IPS-18c (cell line): ENCODE data around the gene PPP2R5E.

Experiments
- H3K4me3 ChIP-seq: 2 replicates; pipeline ENCODE4 v1.7.0; 2013; ENCODE audit warnings: low read depth, mild to moderate bottlenecking, low read length, moderate library complexity; ENCODE audit not compliant: insufficient read depth
- H3K9me3 ChIP-seq: one replicate; pipeline ENCODE4 v1.6.1; 2013; ENCODE audit warnings: mild to moderate bottlenecking, low read length, moderate library complexity; ENCODE audit not compliant: control insufficient read depth, insufficient read depth

The PPP2R5E gene

GRCh38 chr14:63423889-63424288 lies 119.3 kb downstream of the PPP2R5E start:
- Histone ChIP-seq H3K4me3 (no peak overlapping the region), H3K9me3 (no peaks in the 10 kb centered on the region)

GRCh38 chr14:63423381-63423780 lies 119.8 kb downstream of the PPP2R5E start:
- no peaks in the 10 kb centered on the region for H3K9me3 ChIP-seq
- no peak overlapping the region for H3K4me3 ChIP-seq

DNA sequence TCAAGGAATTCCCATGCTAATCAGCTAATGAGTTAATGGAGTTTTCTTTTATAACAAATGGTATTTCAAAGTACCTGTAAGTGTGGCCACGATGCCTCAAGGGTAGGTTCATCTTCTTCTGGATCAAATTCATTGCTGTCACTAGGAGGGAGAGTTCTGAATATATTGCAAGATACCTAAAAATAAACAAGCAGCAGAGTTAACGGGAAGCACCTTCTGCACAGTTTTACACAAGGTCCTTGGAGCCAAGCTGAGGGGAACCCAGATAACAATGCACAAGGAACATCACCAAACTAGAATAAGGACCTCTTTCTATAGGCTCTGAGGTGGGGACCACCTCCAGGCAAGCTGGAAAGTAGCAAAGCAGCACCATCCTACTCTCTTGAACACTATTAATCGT lies 121.3 kb downstream of the PPP2R5E start:
- H3K9me3 ChIP-seq: no peaks in the 10 kb centered on the region

DNA sequence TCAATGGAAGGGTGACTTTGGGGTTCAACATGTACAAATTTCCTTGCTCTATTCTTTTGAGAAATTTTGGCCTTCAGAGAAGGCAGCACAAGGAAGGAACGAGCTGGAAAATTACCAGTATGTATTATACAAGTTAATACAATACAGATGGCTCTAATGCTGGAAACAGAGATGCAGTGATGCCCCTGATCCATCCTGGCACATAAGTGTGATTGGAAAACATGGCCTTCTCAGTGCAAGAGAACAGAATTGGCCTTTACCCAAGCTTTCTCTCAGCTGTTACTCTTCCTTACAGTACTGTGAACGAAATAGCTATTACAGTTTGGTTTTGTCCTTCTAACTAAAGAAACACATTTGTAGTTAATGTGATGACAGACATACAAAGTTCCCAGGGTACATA lies 122.0 kb downstream of the PPP2R5E start:
- no peaks in the 10 kb centered on the region for H3K9me3 ChIP-seq
- no peak overlapping the region for H3K4me3 ChIP-seq

More for the DNA sequence above, 121.3 kb downstream of the PPP2R5E start:
- no peak overlapping the region for H3K4me3 ChIP-seq

- no peaks in the 10 kb centered on the region for H3K9me3 ChIP-seq
- H3K4me3 ChIP-seq: no peak overlapping the region
Observed at GRCh38 chr14:63418020-63418419, 125.2 kb downstream of the PPP2R5E start.

GRCh38 chr14:63413009-63413408 lies 130.2 kb downstream of the PPP2R5E start:
- no peak overlapping the region for H3K4me3 ChIP-seq

DNA sequence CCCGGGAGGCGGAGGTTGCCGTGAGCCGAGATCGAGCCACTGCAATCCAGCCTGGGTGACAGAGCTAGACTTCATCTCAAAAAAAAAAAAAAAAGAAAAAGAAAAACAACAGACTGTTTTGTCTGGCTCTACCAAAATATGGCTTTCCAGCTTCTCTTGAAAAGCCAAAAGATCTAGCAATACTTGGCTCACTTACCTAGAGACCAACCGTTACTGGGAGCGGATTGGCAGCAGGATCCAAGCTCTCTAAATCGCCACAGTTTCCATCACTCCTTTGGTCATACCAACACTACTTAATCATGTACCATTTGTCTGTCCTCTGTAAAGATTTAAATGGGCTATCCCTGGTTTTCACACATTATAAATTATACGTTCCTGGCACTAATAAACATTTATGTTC lies 136.8 kb downstream of the PPP2R5E start:
- H3K4me3 ChIP-seq: no peak overlapping the region
- H3K9me3 ChIP-seq: no peaks in the 10 kb centered on the region

More at GRCh38 chr14:63413009-63413408, 130.2 kb downstream of the PPP2R5E start:
- H3K9me3 ChIP-seq: no peaks in the 10 kb centered on the region

GRCh38 chr14:63405715-63406114 lies 137.5 kb downstream of the PPP2R5E start:
- H3K9me3 ChIP-seq: no peaks in the 10 kb centered on the region
- H3K4me3 ChIP-seq: no peak overlapping the region

GRCh38 chr14:63404906-63405305 lies 138.3 kb downstream of the PPP2R5E start:
- Histone ChIP-seq H3K4me3 (no peak overlapping the region), H3K9me3 (no peaks in the 10 kb centered on the region)

DNA sequence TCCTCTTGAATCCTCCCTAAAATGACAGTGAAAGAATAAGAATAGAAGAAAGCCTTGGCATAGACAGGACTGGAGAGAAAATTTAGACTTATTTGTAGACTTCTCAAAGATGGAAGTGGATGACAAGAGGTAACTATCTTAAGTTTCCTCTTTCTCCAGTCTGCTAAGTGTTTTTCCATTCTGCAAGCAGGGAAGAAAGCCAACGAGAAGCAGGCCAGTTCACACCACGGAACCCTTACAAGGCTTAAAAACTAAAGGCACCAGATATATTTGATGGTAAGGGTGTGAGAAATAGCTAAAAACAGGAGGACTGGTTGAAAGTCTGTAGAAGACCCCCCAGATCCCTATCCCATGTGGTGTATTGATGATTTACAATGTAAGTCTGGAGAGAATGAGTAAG lies 141.5 kb downstream of the PPP2R5E start:
- no peaks in the 10 kb centered on the region for H3K9me3 ChIP-seq
- H3K4me3 ChIP-seq: no peak overlapping the region

DNA sequence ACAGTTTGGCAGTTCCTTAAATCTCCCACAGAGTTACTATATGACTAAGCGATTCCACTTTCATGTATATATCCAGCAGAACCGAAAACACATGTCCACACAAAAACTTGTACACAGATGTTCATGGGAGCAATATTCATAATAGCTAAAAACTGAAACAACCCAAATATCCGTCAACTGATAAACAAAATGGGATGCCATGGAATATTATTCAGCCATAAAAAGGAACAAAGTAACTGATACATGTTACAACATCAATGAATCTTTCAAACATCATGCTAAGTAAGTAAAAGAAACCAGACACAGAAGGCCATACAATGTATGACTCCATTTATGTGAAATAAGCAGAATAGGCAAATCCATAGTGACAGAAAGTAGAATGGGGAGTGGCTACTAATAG lies 144.2 kb downstream of the PPP2R5E start:
- Histone ChIP-seq H3K4me3 (no peak overlapping the region), H3K9me3 (no peaks in the 10 kb centered on the region)

- no peak overlapping the region for H3K4me3 ChIP-seq
- H3K9me3 ChIP-seq: no peaks in the 10 kb centered on the region
Observed at GRCh38 chr14:63394841-63395240, 148.3 kb downstream of the PPP2R5E start.

DNA sequence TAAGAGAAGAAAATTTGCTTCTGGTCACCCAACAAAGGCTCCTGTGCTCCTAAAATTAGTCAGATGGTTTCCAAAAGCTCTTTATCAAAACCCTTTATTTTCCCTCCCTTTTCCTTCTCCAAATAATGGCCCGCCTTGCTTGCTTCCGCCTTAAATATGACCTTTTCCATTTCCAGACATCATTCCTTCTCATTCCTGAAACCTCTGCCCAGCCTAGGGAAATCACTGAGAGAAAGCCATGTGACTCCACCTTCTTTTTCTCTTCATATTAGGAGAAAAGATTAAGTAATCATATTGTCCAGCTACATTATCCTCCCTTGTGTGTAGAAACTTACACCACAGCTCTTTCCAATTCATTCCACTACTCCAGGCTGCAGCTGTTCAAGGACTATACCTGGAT lies 148.7 kb downstream of the PPP2R5E start:
- Histone ChIP-seq H3K4me3 (no peak overlapping the region), H3K9me3 (no peaks in the 10 kb centered on the region)

DNA sequence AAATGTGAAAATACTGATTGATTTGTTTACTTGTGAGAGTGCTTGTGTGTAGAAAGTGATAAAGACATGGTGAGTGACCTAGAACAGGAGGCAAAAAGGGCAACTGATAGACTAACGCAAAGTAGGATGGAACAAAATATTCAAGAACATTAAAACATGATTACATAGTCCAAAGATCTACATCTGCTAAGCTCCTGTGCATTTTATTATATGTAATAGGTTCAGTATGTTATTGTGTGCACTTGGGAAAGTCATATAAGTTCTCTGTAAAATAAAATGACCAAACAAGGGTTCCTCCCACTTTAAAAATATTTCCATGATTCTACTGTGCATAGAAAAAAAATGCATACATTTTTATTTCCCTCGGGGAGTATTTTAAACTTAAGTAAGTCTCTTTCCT lies 150.2 kb downstream of the PPP2R5E start:
- no peaks in the 10 kb centered on the region for H3K9me3 ChIP-seq
- H3K4me3 ChIP-seq: no peak overlapping the region

DNA sequence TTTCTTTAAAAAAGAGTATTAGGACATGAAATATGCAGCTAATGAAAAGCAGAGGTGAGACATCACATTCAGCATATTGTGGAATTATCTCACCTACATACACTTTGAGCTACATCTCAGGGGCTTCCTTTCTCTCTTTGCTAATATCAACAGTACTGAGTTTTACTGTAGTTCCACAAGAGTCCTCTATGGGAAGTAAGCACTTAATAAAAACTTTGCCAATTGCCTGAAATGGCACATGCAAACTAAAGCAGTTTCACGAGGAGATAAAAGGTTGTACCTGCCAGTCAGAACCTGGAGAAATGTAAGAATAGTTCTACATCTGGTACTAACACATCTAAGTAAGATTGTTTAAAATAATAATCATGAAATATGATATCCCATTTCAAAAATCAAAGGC lies 150.9 kb downstream of the PPP2R5E start:
- no peaks in the 10 kb centered on the region for H3K9me3 ChIP-seq
- no peak overlapping the region for H3K4me3 ChIP-seq

DNA sequence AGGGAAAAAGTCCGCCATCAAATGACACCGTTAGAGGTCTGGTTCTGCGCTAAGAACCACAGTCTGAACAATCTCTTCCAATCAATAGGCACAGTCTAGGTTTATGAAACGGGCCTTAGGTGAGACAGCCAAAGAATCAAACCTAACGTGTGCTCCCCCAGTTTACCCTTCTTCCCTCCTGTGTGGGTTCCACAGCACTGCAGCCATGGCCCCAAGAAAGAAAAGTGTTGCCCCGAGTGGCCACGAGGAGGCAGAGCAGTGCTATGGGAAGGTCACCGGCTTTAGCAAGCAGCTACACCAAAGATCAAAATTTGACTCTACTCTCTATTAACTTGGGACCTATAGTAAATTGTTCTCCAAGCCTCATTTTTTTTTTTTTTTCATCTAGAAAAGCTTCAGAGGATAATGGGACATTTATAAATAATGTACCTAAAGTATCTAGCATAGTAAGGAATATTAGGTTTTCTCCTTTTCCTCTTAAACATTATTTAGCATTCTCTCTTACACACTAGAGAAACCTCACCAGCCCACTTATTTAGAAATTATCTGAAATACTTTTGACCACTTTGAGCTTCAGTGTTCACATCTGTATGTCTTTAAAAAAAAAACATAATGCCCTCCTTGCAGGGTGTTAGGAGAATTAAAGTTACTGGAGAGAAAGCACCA lies 154.3 kb downstream of the PPP2R5E start:
- no peaks in the 10 kb centered on the region for H3K9me3 ChIP-seq
- no peak overlapping the region for H3K4me3 ChIP-seq

DNA sequence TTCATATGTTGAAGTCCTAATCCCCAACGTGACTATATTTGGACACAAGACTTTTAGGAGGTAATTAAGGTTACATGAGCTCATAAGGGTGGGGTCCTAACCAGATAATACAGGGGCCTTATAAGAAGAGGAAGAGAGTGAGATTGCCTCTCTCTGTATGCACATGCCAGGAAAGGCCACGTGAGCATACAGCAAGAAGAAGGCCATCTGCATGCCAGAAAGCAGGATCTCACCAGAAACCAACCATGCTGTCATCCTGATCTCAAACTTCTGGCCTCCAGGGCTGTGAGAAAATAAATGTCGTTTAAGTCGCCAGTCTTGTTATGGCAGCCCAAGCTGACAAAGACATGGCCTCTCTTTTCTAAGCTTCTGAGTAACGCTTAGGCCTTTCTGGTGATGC lies 155.5 kb downstream of the PPP2R5E start:
- H3K4me3 ChIP-seq: no peak overlapping the region
- H3K9me3 ChIP-seq: no peaks in the 10 kb centered on the region

GRCh38 chr14:63383776-63384367 lies 159.3 kb downstream of the PPP2R5E start:
- Histone ChIP-seq H3K9me3 (no peaks in the 10 kb centered on the region), H3K4me3 (no peak overlapping the region)

DNA sequence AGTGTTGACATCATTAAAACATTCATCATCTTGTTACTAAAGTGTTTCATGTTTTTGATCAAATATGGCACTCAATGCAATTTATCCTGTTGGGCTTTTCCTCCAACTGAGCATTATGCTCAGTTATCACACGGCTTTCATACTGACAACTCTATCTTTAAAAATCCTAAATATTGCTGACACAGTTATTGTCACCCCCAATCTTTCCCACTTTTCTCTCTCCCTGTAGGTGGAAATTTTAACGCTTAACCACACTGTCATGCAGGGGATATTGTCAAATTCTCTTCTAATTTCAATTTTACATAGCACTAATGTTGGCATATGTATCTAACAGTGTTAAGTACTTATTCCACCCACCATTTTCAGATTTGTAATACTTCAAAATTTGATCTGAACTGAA lies 164.7 kb downstream of the PPP2R5E start:
- Histone ChIP-seq H3K9me3 (no peaks in the 10 kb centered on the region), H3K4me3 (no peak overlapping the region)
